Liver (tissue), 3 donors: Measurements from ENCODE around the gene PIM1.

Source experiments
- CTCF ChIP-seq: fragments of 150-350 bp; IDR thresholded peaks from 2 replicates; pipeline ENCODE4 v1.5.1; 2017; ENCODE audit warnings: improper control_type of control experiment, low read depth, low read length; ENCODE audit not compliant: missing input control
- GABPA ChIP-seq, 2 donors: IDR thresholded peaks in 1 of 2; conservative IDR thresholded peaks in 1 of 2; 2 replicates each; pipeline ENCODE4 v1.6.1; 2016; ENCODE audit warnings: antibody characterized with exemption in 2 of 2, mild to moderate bottlenecking in 1 of 2, moderate library complexity in 1 of 2
- JUND ChIP-seq, 2 donors: IDR thresholded peaks; 2 replicates each; pipeline ENCODE4 v1.6.1; 2016; ENCODE audit warnings: antibody characterized with exemption in 2 of 2
- NR2F2 ChIP-seq: IDR thresholded peaks from 2 replicates; pipeline ENCODE4 v1.6.1; 2016; ENCODE audit warnings: antibody characterized with exemption
- donor health status: healthy.
- donor health status: healthy.

DNA sequence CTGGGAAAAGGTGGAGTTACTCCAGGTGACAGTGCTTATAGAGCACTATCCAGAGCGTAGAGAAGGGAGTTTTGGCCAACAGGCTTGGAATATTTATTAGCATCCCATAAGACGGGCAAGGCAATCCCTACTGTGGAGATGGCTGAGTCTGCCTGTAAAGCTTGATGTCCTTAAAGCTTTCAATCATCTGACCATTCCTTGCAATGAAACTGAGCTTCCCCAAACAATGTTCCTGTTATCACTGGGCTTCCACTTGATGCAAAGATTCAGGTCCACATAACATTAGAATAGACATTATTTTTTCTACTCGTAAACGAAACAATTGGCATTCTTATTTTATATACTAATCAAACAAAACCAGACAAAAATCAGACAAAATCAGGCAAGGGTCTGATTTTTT, 48.4 kb upstream of the PIM1 start:
- no peak for TF ChIP-seq CTCF
- TF ChIP-seq GABPA (IDR thresholded peaks at IDR 0.05 in 1 of 2, conservative IDR thresholded peaks at IDR 0.05 in 1 of 2) = no peak
- no peak for TF ChIP-seq JUND (IDR thresholded peaks at IDR 0.05)
- TF ChIP-seq NR2F2 = no peak
